Thyroid gland (tissue), 4 donors: ENCODE data around the gene GPC1.

Experiments used
- CTCF ChIP-seq, 6 experiments: fragments of 200-600 bp in 3 of 6; fragments of 450-650 bp in 3 of 6; sonication (generic) in 3 of 6; IDR thresholded peaks; one replicate each; pipeline ENCODE4 v1.5.1; 2016 to 2019; ENCODE audit warnings: antibody characterized with exemption in 6 of 6, mild to moderate bottlenecking in 2 of 6, inconsistent platforms in 1 of 6, moderate library complexity in 1 of 6
- POLR2A ChIP-seq, 2 donors: fragments of 450-650 bp; IDR thresholded peaks; one replicate each; pipeline ENCODE4 v1.6.1; 2017; ENCODE audit warnings: antibody characterized with exemption in 2 of 2, mild to moderate bottlenecking in 2 of 2, moderate library complexity in 1 of 2

DNA sequence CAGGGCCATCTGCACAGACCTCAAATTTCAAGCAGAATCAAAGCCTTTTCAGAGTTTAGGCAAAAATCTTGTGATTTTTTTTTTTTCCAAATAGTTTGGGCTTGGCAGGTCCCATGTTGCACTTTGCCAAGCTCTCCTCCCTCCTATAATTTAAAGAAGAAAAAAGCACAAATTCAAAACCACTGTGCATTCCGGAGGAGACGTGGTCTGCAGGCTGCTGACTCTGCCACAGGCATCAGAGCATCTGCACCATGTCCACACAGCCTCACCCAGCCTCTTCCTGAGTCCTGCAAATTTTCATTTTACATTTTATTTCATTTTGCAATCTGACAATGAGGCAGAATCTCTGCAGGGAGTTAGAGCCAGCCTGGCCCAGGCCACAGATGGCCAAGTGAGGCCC lies 15.7 kb upstream of the GPC1 start:
- TF ChIP-seq CTCF (IDR thresholded peaks at IDR 0.05) (no peak), POLR2A (IDR thresholded peaks at IDR 0.05) (no peak)
